Measurements from ENCODE around the gene RASGEF1C. TPM values are rescaled to one million over a fixed set of nuclear protein-coding genes. Genes with fewer than 3 reads are reported as not detected.

RASGEF1C gene
- total RNA-seq, 1 donor from 2014 or later, result 0.49 TPM

DNA sequence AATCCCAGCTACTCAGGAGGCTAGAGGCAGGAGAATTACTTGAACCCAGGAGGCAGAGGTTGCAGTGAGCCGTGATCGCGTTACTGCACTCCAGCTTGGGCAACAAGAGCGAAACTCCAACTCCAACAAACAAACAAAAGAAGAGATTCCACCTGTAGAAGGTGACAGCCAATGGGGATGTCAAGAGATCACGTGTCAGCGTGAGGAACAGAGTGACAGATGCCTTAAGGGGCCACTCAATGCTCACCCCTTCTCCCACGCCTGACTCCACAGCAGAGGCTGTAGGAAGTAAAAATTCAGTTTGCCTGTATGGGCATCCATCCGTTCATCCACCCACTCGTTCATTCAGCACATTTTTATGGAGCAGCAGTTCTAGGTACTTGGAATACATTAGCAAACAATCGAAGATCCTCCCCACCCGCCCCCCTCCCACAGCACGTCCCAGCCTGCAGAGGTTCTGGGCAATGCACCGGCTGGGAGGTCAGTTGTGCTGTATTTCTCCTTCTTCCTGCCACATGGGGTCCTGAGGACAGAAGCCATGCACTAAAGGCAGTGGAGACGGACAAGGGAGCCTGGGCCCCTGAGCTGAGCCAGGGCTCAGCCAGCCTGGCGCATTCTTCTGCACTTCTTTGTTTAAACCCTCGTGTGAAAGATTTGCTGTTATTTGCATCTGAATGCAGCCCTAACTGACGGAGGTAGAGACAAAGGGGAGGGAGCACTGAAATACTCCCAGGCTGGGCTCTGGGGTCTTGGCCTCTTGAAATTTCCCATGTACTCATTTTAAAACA lies 126.2 kb downstream of the RASGEF1C start:
- no peak for ATAC-seq
- DNase-seq (ENCODE audit: missing footprints), result no peak
- intact Hi-C loops (cut with DNase I), result no loop called here

DNA sequence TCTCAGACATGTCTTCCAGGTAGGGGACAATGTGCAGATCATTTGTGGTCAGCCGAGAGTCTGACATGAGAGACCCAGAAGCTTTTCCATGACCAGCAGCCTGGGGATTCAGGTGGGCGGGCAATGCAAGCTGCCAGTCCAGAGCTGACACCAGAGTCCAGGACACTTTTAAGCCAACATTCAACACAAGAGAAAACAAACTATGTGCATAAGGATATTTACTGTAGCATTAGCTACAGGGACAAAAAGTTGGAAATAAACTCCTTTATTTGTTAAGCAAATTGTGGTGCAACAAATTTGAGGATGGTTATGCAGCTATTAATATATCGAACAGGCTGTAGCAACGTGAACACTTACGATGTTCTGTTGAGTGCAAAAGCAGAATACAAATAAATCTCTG lies 127.5 kb downstream of the RASGEF1C start:
- DNase-seq (ENCODE audit: missing footprints) (no peak), ATAC-seq (no peak)
- intact Hi-C loops (cut with DNase I), result no loop called here

DNA sequence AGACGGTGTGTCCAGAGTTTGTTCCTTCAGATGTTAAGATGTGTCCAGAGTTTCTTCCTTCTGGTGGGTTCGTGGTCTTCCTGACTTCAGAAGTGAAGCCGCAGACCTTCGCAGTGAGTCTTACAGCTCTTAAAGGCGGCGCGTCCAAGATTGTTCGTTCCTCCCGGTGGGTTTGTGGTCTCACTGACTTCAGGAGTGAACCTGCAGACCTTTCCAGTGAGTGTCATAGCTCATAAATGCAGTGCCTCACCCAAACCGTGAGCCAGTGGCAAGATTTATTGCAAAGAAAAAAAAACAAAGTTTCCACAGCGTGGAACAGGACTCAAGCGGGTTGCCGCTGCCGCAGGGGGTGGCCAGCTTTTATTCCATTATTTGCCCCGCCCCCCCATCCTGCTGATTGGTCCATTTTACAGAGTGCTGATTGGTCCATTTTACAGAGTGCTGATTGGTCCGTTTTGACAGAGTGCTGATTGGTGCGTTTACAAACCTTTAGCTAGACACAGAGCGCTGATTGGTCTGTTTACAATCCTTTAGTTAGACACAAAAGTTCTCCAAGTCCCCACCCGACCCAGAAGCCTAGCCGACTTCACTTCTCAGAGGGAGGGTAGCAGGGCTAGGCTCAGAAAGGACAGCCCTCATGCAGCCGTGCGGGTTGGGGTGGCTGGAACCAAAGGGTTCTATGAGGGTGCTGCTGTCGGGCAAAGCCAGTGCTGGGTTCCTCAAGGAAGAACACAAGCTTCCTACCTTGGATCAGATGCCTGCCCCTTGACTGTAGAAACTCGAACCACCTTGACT lies 128.3 kb downstream of the RASGEF1C start:
- intact Hi-C loops (cut with DNase I), result no loop called here
- DNase-seq (ENCODE audit: missing footprints) (no peak), ATAC-seq (no peak)

DNA sequence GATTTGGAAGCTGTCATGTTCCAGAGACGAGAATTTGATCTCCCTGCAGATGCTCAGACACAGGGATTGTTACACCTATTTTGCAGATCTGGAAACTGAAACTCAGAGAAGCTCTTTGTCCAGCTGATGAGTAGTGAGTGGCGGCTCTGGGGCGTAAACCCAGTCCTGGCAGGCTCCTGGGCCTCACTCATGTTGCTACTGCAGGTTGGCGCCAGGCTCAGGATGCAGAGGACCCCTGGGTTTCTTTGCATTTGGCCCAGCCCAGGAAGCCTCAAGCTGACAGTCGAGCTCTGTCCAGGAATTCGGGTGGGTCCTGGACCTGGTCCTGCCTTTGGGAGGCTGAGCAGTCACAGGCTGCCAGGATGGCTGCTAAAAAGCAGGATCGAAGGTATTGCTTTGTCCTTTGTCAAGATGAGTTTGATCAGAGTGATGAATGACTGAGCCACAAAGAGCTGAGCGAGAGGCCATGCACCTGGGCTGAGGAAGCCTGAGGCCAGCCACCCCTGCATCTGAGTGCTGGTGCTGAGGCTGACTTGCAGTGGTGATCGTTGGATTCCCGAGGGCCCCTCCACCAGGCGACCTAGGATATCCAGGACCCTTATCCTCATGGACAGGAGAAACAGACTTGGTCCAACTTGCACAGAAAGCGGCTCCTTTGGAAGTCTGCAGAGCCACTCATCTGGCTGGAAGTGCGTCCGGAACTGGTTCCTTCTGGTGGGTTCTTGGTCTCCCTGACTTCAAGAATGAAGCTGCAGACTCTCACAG lies 129.1 kb downstream of the RASGEF1C start:
- intact Hi-C loops (cut with DNase I), result no loop called here
- DNase-seq (ENCODE audit: missing footprints), result no peak

DNA sequence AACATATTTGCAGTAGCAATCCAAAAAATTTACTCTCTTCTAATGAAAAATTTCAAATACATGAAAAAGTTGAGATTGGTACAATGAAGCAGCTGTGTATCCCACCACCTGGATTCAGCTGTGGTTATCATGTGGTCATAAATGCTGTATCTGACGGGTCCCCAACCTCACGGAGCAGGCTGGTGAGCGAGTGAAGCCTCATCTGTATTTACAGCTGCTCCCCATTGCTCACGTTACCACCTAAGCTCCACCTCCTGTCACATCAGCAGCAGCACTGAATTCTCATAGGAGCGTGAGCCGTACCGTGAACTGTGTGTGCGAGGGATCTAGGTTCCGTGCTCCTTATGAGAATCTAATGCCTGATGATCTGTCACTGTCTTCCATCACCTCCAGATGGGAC lies 130.7 kb downstream of the RASGEF1C start:
- ATAC-seq (no peak), DNase-seq (ENCODE audit: missing footprints) (no peak)
- intact Hi-C loops (cut with DNase I), result no loop called here

More for the DNA sequence above, 129.1 kb downstream of the RASGEF1C start:
- no peak for ATAC-seq

DNA sequence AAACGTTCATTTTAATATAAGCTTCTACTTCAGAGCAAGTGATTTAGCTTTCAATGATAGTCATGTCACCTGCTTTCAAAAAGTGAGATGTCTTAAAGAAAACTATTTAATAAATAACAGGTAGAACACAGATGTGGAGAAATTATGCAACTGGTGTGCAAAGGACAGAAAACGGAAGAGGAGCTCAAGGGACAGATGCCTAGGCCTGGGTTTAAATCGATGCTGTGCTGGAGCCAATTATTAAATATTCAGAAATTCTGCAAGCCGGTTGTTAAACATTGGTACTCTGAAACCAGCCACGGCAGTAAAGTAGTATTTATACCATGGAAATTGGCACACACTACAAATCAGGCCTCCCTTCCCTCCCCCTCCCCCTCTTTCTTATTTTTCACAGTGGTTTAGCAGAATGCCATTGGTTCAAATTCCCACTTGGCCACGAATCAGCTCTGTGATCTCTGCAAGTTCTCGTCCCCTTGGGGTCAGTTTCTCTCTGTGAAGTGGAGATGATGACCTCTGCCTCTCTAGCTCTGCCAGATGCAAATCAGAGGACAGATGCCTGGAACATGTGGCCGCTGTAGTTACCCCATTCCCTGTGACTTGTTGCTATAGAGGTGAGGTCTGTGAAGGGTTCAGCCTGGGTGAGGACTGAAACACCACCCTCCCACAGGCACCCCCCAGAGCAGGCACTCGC lies 131.3 kb downstream of the RASGEF1C start:
- intact Hi-C loops (cut with DNase I), result no loop called here
- ATAC-seq, result no peak
- DNase-seq (ENCODE audit: missing footprints), result no peak

DNA sequence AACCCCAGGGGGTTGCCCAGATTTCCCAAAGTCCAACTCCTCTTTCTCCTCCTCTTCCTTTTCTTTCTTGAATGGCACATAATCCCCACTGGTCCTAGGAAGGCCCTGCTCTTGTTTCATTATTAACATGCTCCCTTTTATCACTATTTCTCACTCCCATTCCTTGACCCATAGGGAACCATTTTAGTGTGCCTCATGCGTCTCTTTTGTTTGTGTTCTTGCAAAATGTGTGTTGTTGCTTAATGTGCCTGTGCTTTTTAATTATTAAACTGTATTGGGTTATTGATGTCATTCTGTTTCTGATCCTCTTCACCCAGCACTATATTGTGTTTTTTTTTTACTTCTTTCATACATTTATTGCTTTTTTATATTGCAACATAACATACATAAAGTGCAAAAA lies 133.3 kb downstream of the RASGEF1C start:
- no peak for DNase-seq (ENCODE audit: missing footprints)
- intact Hi-C loops (cut with DNase I), result no loop called here
- ATAC-seq, result no peak

DNA sequence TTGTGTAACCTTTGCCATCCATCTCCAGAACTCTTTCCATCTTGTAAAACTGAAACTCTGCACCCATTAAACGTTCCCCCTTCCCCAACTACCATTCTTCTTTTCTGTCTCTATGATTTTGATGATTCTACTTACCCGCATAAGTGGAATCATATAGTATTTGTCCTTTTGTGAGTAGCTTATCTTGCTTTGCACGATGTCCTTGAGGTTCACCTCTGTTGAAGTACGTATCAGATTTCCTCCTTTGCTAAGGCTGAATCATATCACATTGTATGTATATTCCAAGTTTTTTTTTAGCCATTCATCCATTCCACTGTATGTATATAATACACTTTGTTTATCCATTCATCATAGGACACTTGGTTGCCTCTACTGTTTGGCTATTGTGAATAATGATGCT lies 134.5 kb downstream of the RASGEF1C start:
- DNase-seq (ENCODE audit: missing footprints) (no peak), ATAC-seq (no peak)
- intact Hi-C loops (cut with DNase I), result loop anchor here (5.0 kb wide), 3 partner anchors 67 to 167 kb away; partner anchors contain the start of gene TBC1D9B

DNA sequence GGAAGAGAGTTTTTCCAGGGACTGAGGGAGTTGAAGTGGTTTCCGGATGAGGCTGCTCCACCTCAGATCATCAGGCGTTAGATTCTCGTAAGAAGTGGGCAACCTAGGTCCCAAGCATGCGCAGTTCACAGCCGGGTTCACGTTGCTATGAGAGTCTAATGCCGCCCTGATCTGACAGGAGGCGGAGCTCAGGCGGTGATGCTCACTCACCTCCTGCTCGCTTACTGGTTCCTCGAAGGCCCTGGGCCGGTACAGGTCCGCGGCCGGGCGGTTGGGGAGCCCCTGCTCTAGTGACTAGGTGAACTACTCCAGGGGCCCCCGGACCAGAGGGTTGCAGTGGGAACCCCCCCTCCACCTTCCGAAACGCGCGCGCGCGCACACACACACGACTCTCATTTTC lies 136.5 kb downstream of the RASGEF1C start:
- DNase-seq (ENCODE audit: missing footprints), result no peak
- ATAC-seq, result no peak
- intact Hi-C loops (cut with DNase I), result loop anchor here (5.0 kb wide), 3 partner anchors 65 to 165 kb away; partner anchors contain the start of gene TBC1D9B

DNA sequence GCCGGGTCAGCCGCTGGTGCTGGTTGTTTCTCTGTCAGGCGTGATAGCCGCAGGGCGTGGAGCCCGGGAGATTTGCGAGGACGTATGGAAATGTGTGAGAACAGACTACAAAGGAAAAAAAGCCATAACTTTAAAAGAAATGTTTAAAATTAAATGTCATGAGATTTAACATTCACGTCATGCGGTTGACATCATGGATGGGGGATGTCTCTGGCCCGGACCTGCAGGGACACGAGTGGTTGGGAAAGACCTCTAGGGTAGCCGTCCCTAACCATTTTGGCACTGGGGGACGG lies 136.8 kb downstream of the RASGEF1C start:
- DNase-seq (ENCODE audit: missing footprints) (no peak), ATAC-seq (no peak)
- intact Hi-C loops (cut with DNase I), result loop anchor here (5.0 kb wide), 3 partner anchors 65 to 165 kb away; partner anchors contain the start of gene TBC1D9B

DNA sequence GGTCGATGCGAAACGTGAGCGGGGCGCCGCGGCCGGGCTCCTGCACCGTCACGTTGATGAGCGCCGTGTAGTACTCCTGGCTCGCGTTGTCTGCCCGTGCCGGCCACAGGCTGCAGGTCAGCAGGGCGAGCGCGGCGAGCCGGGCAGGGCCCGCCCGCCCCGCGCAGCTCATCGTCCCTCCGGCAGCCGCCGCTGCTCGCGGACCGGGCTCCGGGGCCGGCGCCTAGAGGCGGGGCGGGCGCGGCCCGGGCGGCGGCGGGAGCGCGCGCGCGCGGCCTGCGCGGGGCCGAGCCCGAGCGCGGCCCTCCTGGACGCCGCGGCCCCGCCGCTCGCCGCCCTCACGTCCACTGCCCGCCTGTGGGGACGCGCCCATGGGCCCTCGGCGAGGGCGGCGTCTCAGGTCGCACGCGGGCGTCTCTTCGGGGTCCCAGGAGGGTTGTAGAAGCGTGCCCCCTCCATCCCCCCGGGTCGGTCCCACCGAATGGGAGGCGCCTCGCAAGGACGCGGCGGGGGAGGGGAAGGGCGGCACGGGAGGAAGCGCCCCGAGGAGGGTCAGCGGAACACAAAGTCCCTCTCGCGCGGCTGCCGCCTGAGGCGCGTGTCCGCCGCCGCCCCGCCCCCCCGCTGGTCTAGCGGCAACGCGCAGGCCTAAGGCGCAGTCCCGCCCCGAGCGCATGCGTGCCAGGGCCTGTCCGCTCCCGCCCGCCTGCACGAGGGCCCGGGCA lies 137.3 kb downstream of the RASGEF1C start, which contains the start of gene RNF130:
TSS of gene RNF130 (minus strand) at position 229 of the 725 bp plus-strand sequence. CDS start at position 172, 57 bp downstream.
- intact Hi-C loops (cut with DNase I), result loop anchor here (2.0 to 5.0 kb wide), 4 partner anchors 45 to 164 kb away; partner anchors contain the start of gene TBC1D9B
- ATAC-seq, result peak; percentile 97

DNA sequence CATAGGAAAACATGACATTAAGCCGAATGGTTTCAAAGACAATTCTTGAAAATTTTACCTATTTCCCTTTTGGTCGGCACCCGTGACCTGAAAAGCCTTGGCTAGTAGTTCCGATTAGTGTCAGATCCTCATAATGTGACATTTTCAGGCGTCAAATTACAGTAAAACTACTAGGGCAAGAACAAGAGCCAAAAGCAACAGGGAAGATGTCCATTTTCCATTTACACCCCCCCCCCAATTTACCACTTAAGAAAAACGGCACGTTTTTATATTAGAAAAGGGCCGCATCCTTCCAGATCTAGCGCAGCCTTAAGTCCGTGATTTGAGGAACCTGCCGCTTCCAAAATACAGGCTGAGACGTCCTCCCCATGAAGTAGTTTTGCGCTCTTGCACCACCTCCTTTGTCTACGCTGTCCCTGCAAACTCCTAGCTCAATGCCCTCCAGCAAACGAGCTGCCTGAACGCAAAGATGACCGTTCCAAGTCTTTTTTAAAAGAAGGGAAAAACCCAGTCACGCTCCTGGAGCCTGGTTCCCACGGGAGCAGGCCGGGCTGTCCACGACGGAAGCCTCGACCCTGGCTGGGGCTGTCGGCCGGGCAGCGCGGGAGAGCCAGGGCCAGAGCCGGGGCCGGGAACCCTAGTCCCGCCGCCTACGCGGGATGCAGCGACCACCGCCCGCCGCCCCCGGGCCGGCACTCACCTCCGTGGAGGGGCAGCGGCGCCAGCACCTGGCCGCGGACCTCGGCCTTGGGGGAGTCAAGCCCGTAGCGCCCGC lies 138.1 kb downstream of the RASGEF1C start:
- DNase-seq (ENCODE audit: missing footprints) (peak; percentile 78), ATAC-seq (peak; percentile 22)
- intact Hi-C loops (cut with DNase I), result loop anchor here (2.0 to 5.0 kb wide), 4 partner anchors 44 to 164 kb away; partner anchors contain the start of gene TBC1D9B

More for the DNA sequence above, 137.3 kb downstream of the RASGEF1C start, which contains the start of gene RNF130:
- DNase-seq (ENCODE audit: missing footprints), result peak; percentile 98

DNA sequence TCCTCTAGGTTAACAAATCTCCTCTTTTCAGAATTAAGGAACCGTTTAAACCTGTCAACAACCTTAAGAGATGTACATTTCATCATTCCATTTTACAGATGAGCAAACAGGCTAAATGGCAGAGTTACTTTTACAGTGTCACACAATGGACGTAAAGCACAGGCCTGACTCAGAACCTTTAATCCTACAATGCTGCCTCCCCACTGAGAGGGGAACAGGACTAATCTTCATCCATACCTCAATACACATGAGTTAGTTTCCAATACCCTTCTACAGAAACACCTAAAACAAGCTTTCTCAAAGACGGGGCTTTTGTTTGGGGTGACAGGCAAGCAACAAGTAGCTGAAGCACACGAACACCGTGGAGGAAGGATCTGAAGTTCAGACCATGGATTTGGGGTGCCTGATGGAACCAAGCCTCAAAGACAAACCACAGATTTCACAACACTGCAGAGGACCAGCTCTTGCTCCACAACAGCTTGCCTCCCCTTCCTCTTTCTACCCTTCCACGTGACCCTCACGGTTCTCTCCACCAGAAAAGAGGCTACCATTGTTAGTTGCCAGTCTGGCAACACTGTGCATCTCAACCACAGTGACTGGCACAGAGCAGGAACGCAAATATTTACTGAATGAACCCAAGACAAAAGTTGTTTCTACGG lies 139.3 kb downstream of the RASGEF1C start:
- ATAC-seq (no peak), DNase-seq (ENCODE audit: missing footprints) (no peak)
- intact Hi-C loops (cut with DNase I), result loop anchor here (2.0 to 5.0 kb wide), 4 partner anchors 43 to 162 kb away; partner anchors contain the start of gene TBC1D9B

DNA sequence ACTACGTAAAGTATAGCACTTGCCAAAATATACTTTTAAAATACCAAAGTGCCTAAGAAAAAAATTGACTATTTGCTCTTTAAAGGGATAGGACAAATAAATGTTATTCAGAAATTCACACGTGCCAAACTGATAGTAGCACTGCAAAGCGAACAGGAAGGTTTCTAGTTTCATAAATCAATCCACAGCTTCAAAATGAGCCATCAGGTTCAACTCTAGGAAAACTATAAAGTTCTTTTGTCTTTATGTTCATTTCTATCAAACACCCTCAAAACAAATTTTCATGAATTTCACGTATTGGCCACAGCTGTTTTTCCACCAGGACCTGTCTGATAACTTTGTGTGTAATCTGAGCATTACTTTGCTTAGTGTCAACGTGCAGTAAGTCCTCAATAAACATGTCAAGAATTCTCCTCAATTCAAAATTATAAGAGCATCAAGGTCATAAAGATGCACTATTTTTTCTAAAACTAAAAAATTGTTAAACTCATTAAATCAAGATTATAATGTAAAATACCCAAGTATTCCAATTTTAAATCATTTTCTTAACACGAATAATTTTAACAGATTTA lies 140.4 kb downstream of the RASGEF1C start:
- no peak for ATAC-seq
- no peak for DNase-seq (ENCODE audit: missing footprints)
- intact Hi-C loops (cut with DNase I), result no loop called here

DNA sequence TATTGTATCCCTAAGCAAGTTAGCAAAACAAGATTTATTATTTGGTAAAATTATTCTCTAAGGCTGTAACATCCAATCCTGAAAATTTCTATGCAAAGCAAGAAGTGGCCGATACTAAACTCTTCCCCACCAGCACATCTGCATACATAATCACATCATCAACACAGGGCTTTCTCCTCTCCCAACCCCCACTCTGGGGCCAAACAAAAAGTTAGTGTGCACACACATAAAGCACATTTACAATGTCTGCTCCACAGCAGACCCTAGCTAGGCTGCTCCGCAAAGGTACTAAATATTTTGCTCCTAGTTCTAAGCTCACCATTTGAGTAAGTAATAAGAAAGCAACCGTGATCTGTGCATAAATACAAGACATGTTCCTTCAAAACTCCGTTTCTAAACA lies 141.0 kb downstream of the RASGEF1C start:
- ATAC-seq (no peak), DNase-seq (ENCODE audit: missing footprints) (no peak)
- intact Hi-C loops (cut with DNase I), result no loop called here

DNA sequence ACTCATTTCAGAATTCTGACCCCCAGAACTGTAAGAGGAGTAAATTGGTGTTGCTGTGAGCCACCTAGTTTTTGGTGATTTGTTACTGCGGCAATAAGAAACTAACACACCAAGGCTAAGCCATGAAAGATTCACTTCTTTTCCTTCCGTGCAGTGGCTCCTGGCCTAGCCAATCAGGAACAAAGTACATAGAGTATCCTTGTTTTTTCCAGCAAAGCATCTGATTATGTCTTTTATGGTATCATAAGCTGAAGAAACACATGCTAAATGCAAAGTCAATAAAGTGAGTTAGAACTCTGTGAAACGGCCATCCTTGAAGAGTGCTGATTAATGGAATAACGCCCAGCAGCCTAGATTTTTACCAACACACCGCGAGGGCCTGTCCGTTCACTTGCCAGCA lies 148.8 kb downstream of the RASGEF1C start:
- ATAC-seq (no peak), DNase-seq (ENCODE audit: missing footprints) (no peak)
- intact Hi-C loops (cut with DNase I), result no loop called here
